Activated CD8-positive, alpha-beta T cell treated with anti-CD3 and anti-CD28 coated beads for 36 hours (primary cell): ENCODE data around the gene ZNF514. TPM values are rescaled to one million over a fixed set of nuclear protein-coding genes. Genes with fewer than 3 reads are reported as not detected.
"Not testable (repeated sequence)": the region's sequence is repeated elsewhere in the genome, so short reads cannot be mapped to it uniquely, and the experiment has no call there.

Source experiments
- ATAC-seq: fragments of 200-7000 bp; cut with Tn5 transposase; one replicate; pipeline ENCODE4 v1.10.0; 2021; ENCODE audit warnings: mild to moderate bottlenecking, moderate library complexity
- CTCF ChIA-PET: fragments of 350-600 bp; sonication (Branson Sonifier 250); formaldehyde crosslinking; loops from one replicate; lab custom pipeline; 2021; ENCODE audit warnings: antibody characterized with exemption; lab: Charles Lee
- POLR2A ChIA-PET: fragments of 350-600 bp; sonication (Branson Sonifier 250); formaldehyde crosslinking; loops from one replicate; lab custom pipeline; 2021; ENCODE audit warnings: antibody characterized with exemption; lab: Charles Lee
- DNase-seq: peaks from one replicate; pipeline ENCODE4 v3.0.0-alpha.2; 2020
- H3K27ac Mint-ChIP-seq: one replicate; pipeline ENCODE4 v1.8.0; 2021; ENCODE audit warnings: mild to moderate bottlenecking, mixed read lengths
- H3K27me3 Mint-ChIP-seq: one replicate; pipeline ENCODE4 v1.8.0; 2021; ENCODE audit warnings: mixed read lengths
- H3K36me3 Mint-ChIP-seq: one replicate; pipeline ENCODE4 v1.8.0; 2021; ENCODE audit warnings: low read depth, mixed read lengths
- H3K4me1 Mint-ChIP-seq: one replicate; pipeline ENCODE4 v1.8.0; 2021; ENCODE audit warnings: low read depth, mixed read lengths
- H3K4me3 Mint-ChIP-seq: one replicate; pipeline ENCODE4 v1.8.0; 2021; ENCODE audit warnings: mild to moderate bottlenecking, moderate library complexity, mixed read lengths
- H3K9me3 Mint-ChIP-seq: one replicate; pipeline ENCODE4 v1.8.0; 2021; ENCODE audit warnings: mixed read lengths
- CTCF ChIP-seq: fragments of 200-600 bp; IDR thresholded peaks from one replicate; pipeline ENCODE4 v1.8.0; 2022; ENCODE audit warnings: antibody characterized with exemption, mild to moderate bottlenecking
- intact Hi-C: fragments of 100-400 bp; cut with micrococcal nuclease; formaldehyde crosslinking; loops from one replicate; pipeline ENCODE4 v1.10.0; 2022
- total RNA-seq, 2 experiments: library from RNA; stranded (reverse); gene quantifications; one replicate each; pipeline ENCODE4 v1.2.3, GENCODE V29; 2021

Gene ZNF514
- total RNA-seq, 2 experiments from 2014 or later = 14.0 to 15.6 TPM

GRCh38 chr2:95110395-95110794 is 49.3 kb downstream of the ZNF514 start:
- peaks cover 59% of the 10 kb centered on the region for H3K36me3 Mint-ChIP-seq
- TF ChIP-seq CTCF = no peak
- no peaks in the 10 kb centered on the region for H3K9me3 Mint-ChIP-seq
- no peak overlapping the region for H3K27ac Mint-ChIP-seq
- H3K4me1 Mint-ChIP-seq = peaks cover 9% of the 10 kb centered on the region
- no peak for DNase-seq
- ChIA-PET CTCF (interaction anchor here (1.1 to 1.3 kb wide), 2 partner anchors 86 to 124 kb away, joined by 3 to 4 read pairs; no protein-coding TSS in a partner anchor), POLR2A (no interaction called here)
- intact Hi-C loops = no loop called here
- H3K27me3 Mint-ChIP-seq = no peaks in the 10 kb centered on the region
- ATAC-seq = no peak
- no peak overlapping the region for H3K4me3 Mint-ChIP-seq

GRCh38 chr2:95109260-95109659 is 50.4 kb downstream of the ZNF514 start:
- Mint-ChIP-seq H3K36me3 (peaks cover 53% of the 10 kb centered on the region), H3K4me1 (no peaks in the 10 kb centered on the region), H3K27ac (no peak overlapping the region), H3K27me3 (no peaks in the 10 kb centered on the region), H3K9me3 (no peaks in the 10 kb centered on the region), H3K4me3 (no peak overlapping the region)
- ChIA-PET CTCF (interaction anchor here (0.7 to 1.1 kb wide), 2 partner anchors 29 to 123 kb away, joined by 3 read pairs; no protein-coding TSS in a partner anchor), POLR2A (no interaction called here)
- ATAC-seq = no peak
- intact Hi-C loops = no loop called here
- DNase-seq = no peak
- no peak for TF ChIP-seq CTCF

GRCh38 chr2:95106081-95106480 is 53.6 kb downstream of the ZNF514 start:
- CTCF ChIA-PET = interaction anchor here (0.9 to 2.4 kb wide), 5 partner anchors 9 to 84 kb away, joined by 3 to 15 read pairs (median 5); no protein-coding TSS in a partner anchor
- H3K4me3 Mint-ChIP-seq = no peak overlapping the region
- DNase-seq (no peak), ATAC-seq (no peak)
- H3K27ac Mint-ChIP-seq = peak overlapping the region; percentile 1
- H3K27me3 Mint-ChIP-seq = no peaks in the 10 kb centered on the region
- H3K36me3 Mint-ChIP-seq = peaks cover 60% of the 10 kb centered on the region
- no peak for TF ChIP-seq CTCF
- POLR2A ChIA-PET = interaction anchor here (0.8 kb wide), 1 partner anchor 15 kb away, joined by 3 read pairs; no protein-coding TSS in a partner anchor
- no peaks in the 10 kb centered on the region for H3K9me3 Mint-ChIP-seq
- intact Hi-C loops = no loop called here
- H3K4me1 Mint-ChIP-seq = no peaks in the 10 kb centered on the region

- no peak for TF ChIP-seq CTCF
- DNase-seq (no peak), ATAC-seq (no peak)
- Mint-ChIP-seq H3K27me3 (no peaks in the 10 kb centered on the region), H3K27ac (no peak overlapping the region), H3K36me3 (peaks cover 65% of the 10 kb centered on the region), H3K9me3 (no peaks in the 10 kb centered on the region), H3K4me1 (no peaks in the 10 kb centered on the region), H3K4me3 (no peak overlapping the region)
- CTCF ChIA-PET = interaction anchor here (2.4 kb wide), 1 partner anchor 11 kb away, joined by 15 read pairs; no protein-coding TSS in a partner anchor
- intact Hi-C loops = no loop called here
- POLR2A ChIA-PET = no interaction called here
These were observed 55.0 kb downstream of the ZNF514 start for GRCh38 chr2:95104606-95105005.

GRCh38 chr2:95099910-95100309 is 59.7 kb downstream of the ZNF514 start:
- POLR2A ChIA-PET = interaction anchor here (0.6 kb wide), 2 partner anchors 59 to 75 kb away, joined by 3 read pairs; no protein-coding TSS in a partner anchor
- Mint-ChIP-seq H3K9me3 (no peaks in the 10 kb centered on the region), H3K36me3 (peaks cover 69% of the 10 kb centered on the region), H3K27me3 (no peaks in the 10 kb centered on the region), H3K27ac (peak overlapping the region; percentile 42), H3K4me3 (no peak overlapping the region), H3K4me1 (peaks cover 21% of the 10 kb centered on the region)
- intact Hi-C loops = no loop called here
- TF ChIP-seq CTCF = no peak
- CTCF ChIA-PET = interaction anchor here (0.7 kb wide), 1 partner anchor 21 kb away, joined by 3 read pairs; no protein-coding TSS in a partner anchor
- ATAC-seq (no peak), DNase-seq (no peak)

GRCh38 chr2:95098273-95098672 is 61.4 kb downstream of the ZNF514 start:
- H3K27ac Mint-ChIP-seq, H3K27me3 Mint-ChIP-seq, DNase-seq, ATAC-seq, CTCF ChIA-PET, POLR2A ChIA-PET, H3K4me3 Mint-ChIP-seq, H3K9me3 Mint-ChIP-seq, intact Hi-C loops: not testable (repeated sequence)
- H3K4me1 Mint-ChIP-seq = peaks cover 30% of the 10 kb centered on the region
- H3K36me3 Mint-ChIP-seq = peaks cover 77% of the 10 kb centered on the region
